GM13977 (cell line): ENCODE measurements around the gene ADAD2.

Experiments
- DNase-seq: peaks from one replicate; pipeline ENCODE4 v3.0.0; 2012; ENCODE audit warnings: low spot score
- in situ Hi-C: fragments of 300-500 bp; cut with MboI; formaldehyde crosslinking; loops from one replicate; pipeline ENCODE4 v1.12.0; 2022; ENCODE audit warnings: low sequenced_read_pairs, low pct_unique_long_range_greater_than_20kb, mixed read lengths, inconsistent platforms; ENCODE audit not compliant: unreplicated experiment
- TF ChIP-seq, protein P1 (sequence below): IDR thresholded peaks from 2 replicates; pipeline ENCODE4 v1.5.1; 2012; ENCODE audit warnings: mild to moderate bottlenecking, control low read depth; ENCODE audit not compliant: insufficient read depth; ENCODE audit errors: extremely low read depth, missing control alignments

ADAD2 gene

DNA sequence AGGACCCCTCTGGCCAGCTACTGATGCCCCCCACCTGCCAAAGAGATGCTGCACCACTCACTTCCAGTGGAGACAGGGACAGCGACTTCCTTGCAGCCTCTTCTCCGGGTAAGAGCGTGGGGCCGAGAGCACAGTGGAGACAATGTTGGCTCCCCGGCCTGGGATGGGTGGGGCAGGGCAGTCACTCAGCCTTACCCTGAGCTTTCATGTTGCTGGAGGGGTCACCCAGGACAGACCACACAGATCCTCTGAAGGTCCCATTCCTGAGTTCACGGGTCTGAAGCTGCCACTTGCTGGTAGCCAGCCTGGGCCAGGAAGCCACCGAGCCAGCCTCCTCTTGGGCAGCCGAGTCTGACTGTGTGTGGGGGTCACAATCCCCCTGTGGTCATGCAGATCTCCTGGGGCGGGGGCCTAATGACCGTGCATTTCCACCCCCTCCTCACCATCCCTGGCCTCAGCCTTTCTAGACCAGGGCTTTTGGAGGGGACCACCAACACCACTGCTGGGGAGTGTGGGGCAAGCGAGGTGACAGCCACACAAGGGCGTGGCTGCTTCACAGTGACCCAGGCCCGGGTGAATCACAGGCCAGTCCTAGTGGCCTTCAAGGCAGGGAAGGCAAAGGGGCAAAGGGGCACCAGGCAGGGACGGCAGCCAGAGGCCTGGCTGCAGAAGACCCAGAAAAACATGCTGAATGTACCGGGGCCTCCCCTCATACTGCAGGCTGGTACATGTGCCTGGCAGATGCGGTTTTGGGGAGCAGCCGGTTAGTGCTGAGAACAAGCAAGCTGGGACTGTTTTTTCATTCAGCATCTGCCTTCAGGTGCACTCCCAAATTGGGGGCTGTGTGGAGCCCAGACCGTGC is 14.5 kb upstream of the ADAD2 start:
- in situ Hi-C loops = loop anchor here (5.0 kb wide), 1 partner anchor 89 kb away; no protein-coding TSS in a partner anchor
- no peak for DNase-seq
- TF ChIP-seq, protein P1, sequence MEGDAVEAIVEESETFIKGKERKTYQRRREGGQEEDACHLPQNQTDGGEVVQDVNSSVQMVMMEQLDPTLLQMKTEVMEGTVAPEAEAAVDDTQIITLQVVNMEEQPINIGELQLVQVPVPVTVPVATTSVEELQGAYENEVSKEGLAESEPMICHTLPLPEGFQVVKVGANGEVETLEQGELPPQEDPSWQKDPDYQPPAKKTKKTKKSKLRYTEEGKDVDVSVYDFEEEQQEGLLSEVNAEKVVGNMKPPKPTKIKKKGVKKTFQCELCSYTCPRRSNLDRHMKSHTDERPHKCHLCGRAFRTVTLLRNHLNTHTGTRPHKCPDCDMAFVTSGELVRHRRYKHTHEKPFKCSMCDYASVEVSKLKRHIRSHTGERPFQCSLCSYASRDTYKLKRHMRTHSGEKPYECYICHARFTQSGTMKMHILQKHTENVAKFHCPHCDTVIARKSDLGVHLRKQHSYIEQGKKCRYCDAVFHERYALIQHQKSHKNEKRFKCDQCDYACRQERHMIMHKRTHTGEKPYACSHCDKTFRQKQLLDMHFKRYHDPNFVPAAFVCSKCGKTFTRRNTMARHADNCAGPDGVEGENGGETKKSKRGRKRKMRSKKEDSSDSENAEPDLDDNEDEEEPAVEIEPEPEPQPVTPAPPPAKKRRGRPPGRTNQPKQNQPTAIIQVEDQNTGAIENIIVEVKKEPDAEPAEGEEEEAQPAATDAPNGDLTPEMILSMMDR = no peak

DNA sequence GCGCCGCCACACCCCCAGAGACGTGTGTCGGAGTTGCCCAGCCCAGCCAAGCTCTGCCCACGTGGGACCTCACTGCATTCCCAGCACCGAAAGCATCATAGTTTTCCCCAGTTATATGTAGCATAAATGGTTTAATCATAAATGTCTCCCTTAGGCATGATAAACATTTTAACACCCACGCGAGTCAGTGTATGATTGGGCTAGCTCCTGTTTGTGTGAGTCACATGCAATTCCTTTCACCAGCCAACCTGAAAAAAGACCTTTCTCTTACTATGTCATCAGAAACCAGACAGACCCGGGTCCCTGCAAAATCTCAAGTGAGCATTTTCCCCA is 13.2 kb upstream of the ADAD2 start:
- in situ Hi-C loops = loop anchor here (5.0 kb wide), 1 partner anchor 90 kb away; no protein-coding TSS in a partner anchor
- TF ChIP-seq, protein P1 = no peak
- no peak for DNase-seq

DNA sequence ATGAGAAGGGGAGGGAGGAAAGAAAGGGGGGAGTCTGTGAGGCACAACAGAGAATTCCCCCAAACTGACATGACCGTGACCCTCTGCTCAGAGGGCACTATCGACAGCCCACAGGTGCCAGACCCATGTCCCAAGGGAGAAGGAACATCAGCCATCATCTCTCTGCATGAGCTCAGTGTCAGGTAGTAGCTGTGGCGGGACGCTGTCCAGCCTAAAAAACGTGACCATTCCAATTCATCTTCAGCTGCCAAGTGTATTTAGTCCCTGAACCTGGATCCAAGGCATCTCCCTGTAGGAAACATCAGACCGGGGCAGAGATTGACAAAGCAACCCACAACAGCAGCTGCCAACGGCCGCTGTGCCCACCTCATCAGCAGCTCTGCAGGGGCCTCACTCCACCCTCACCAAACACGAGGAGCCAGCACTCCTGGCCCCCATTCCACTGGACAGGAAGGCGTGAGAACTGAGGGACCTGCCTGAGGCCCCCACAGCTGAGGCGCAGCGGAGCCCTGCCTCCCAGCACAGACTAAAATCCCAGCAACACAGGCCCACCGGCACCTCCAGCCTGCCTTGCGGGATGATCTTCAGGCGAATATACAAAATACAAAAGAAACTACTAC is 12.7 kb upstream of the ADAD2 start:
- TF ChIP-seq, protein P1 = no peak
- DNase-seq = no peak
- in situ Hi-C loops = loop anchor here (5.0 kb wide), 1 partner anchor 91 kb away; no protein-coding TSS in a partner anchor

DNA sequence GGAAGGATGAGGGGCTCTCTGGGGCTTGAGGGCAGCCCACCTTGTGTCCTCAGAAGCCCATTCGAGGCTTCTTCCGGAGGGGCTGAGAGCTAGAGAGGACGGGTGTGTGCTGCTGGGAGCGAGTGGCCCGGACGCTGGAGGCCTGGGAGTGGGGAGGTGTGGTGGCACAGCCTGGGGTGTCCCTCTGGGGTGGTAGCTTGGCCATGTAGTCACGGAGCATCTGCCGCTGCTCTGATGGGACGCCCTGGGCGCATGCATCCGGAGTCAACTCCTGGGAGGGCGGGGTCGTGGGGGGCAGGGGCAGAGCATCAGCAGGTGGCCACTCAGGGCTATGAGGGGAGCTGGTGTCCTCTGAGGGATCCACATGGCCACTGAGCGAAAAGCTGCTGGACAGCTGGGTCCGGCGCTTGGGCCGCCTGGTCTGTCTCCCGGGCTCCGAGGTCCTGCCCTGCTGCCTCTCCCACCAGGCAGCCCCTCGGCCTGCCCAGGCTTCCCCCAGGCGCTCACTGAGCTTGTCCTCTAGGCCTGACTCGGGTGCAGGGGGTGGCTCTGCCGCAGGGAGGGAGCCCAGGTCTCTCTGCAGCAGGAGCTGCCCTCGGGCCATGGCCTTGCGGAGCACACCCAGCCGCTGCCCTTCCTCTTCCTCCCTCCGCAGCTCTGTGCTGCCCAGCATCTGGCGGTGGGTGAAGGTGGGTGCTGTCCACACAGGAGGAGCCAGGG is 11.9 kb upstream of the ADAD2 start:
- DNase-seq = no peak
- TF ChIP-seq, protein P1 = no peak
- in situ Hi-C loops = loop anchor here (5.0 kb wide), 1 partner anchor 92 kb away; no protein-coding TSS in a partner anchor

DNA sequence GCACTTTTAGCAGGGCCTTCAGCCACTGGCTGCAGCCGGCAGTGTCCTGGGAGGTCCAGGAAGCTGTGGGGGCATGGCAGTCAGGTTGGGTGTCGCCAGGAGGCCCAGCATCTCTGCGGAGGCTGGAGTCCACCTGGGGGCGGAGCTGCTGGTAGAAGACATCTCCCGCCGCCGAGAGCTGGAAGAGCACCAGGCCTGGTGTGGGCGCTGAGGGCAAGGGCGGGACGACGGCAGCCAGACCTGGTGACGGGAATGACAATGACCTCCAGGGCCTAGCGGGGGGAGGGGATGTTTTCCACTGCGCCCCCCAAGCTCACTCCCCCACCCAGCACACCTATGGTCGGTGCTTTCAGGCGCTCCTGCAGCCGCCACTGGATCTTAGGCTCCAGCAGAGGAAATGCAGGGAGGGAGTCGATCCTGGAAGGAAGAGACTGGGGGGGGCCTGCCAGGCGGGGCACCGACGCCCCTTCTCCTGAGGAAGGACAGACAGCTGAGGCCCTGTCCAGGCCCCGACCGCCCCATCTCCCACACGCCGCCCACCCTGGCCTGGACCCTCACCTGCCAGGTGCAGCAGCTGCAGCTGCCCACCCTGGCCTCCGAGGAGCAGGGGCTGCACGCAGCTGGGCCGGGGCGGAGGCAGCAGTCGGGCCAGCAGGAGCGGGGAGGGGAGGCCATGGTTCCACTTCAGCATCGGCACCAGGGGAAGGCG is 11.2 kb upstream of the ADAD2 start:
- DNase-seq = no peak
- TF ChIP-seq, protein P1 = no peak
- in situ Hi-C loops = loop anchor here (5.0 kb wide), 1 partner anchor 92 kb away; no protein-coding TSS in a partner anchor

DNA sequence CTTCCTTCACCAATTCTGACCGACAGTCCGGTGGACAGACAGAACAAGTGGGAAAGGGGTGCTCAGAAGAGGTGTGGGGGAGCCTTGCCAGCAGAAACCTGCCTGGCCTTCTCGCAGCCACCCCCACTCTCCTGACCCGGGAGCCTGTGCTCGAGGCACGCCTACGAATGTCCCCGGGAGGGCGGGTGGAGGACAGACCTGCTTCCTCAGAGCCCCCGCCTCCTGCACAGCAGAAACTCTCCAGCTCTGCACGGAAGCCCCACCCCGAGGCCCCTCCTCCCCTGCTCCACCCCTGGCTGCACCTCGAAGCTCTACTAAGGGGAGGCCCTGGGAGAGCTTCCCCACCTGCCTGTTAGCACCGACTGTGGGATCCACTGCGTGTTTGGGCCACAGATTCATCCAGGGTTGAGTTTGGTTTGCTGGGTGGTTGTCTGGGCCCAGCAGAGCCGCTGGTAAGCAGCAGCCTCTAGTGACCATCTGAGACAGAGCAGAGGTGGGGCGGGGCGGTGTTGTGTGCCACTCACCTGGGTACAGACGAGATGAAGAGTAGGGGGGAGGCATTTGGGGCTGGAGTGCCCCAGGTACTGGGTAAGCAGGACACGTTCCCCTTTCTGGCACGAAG is 10.3 kb upstream of the ADAD2 start:
- no peak for DNase-seq
- in situ Hi-C loops = no loop called here
- TF ChIP-seq, protein P1 = no peak
